GM12892 (cell line): ENCODE results near the gene ZNF649.

Experiments
- POLR2A ChIP-seq: IDR thresholded peaks from 2 replicates; pipeline ENCODE4 v1.6.1; 2011; ENCODE audit warnings: low read depth, low read length, control low read depth
- POLR2AphosphoS5 ChIP-seq: IDR thresholded peaks from 2 replicates; pipeline ENCODE4 v1.6.1; 2011; ENCODE audit warnings: low read depth, low read length, control low read depth
- TAF1 ChIP-seq: IDR thresholded peaks from 2 replicates; pipeline ENCODE4 v1.6.1; 2011; ENCODE audit warnings: low read depth, mild to moderate bottlenecking, control low read depth, low read length, borderline replicate concordance

- TF ChIP-seq POLR2A (no peak), POLR2AphosphoS5 (no peak), TAF1 (no peak)
These were observed 40.2 kb upstream of the ZNF649 start for GRCh38 chr19:51944798-51945552.
